HEK293T (cell line): ENCODE data around the gene SNAI1.

ENCODE experiments used
- CTCF ChIA-PET: fragments of 350-600 bp; formaldehyde crosslinking; extraction: SDS; loops from one replicate; lab custom pipeline; 2021; ENCODE audit warnings: antibody characterized with exemption, inconsistent platforms; lab: Yijun Ruan, JAX
- POLR2A ChIA-PET: fragments of 350-600 bp; formaldehyde crosslinking; extraction: SDS; loops from one replicate; lab custom pipeline; 2020; ENCODE audit warnings: antibody characterized with exemption, inconsistent platforms; lab: Yijun Ruan, JAX
- DNase-seq: peaks from one replicate; pipeline ENCODE4 v3.0.0; 2012; ENCODE audit warnings: mixed read lengths; ENCODE audit errors: extremely low spot score
- ARNT ChIP-seq: fragments of 450-650 bp; IDR thresholded peaks from 2 replicates; pipeline ENCODE4 v1.6.1; 2017; ENCODE audit warnings: mild to moderate bottlenecking
- BHLHE40 ChIP-seq: fragments of 450-650 bp; IDR thresholded peaks from 2 replicates; pipeline ENCODE4 v1.6.1; 2016; ENCODE audit warnings: mild to moderate bottlenecking, moderate library complexity, borderline replicate concordance
- CTBP1 ChIP-seq: fragments of 450-650 bp; IDR thresholded peaks from 2 replicates; pipeline ENCODE4 v1.6.1; 2016; ENCODE audit warnings: borderline replicate concordance
- ELF4 ChIP-seq: fragments of 450-650 bp; IDR thresholded peaks from 2 replicates; pipeline ENCODE4 v1.6.1; 2017; ENCODE audit warnings: antibody characterized with exemption
- FOXA1 ChIP-seq: fragments of 450-650 bp; IDR thresholded peaks from 2 replicates; pipeline ENCODE4 v1.6.1; 2016; ENCODE audit warnings: mild to moderate bottlenecking
- FOXK2 ChIP-seq: fragments of 450-650 bp; IDR thresholded peaks from 2 replicates; pipeline ENCODE4 v1.6.1; 2016; ENCODE audit warnings: mild to moderate bottlenecking
- FOXM1 ChIP-seq: fragments of 450-650 bp; IDR thresholded peaks from 2 replicates; pipeline ENCODE4 v1.6.1; 2017; ENCODE audit warnings: mild to moderate bottlenecking, borderline replicate concordance
- HDGF ChIP-seq: fragments of 450-650 bp; IDR thresholded peaks from 2 replicates; pipeline ENCODE4 v1.6.1; 2017; ENCODE audit warnings: antibody characterized with exemption, borderline replicate concordance
- L3MBTL2 ChIP-seq: fragments of 450-650 bp; conservative IDR thresholded peaks from 2 replicates; pipeline ENCODE4 v1.6.1; 2016; ENCODE audit warnings: mild to moderate bottlenecking
- LEF1 ChIP-seq: fragments of 450-650 bp; IDR thresholded peaks from 2 replicates; pipeline ENCODE4 v1.6.1; 2017; ENCODE audit warnings: mild to moderate bottlenecking, borderline replicate concordance
- NFRKB ChIP-seq: fragments of 450-650 bp; IDR thresholded peaks from 2 replicates; pipeline ENCODE4 v1.6.1; 2016; ENCODE audit warnings: mild to moderate bottlenecking, moderate library complexity
- PKNOX1 ChIP-seq: fragments of 450-650 bp; IDR thresholded peaks from 2 replicates; pipeline ENCODE4 v1.6.1; 2016
- SP1 ChIP-seq: fragments of 450-650 bp; IDR thresholded peaks from 2 replicates; pipeline ENCODE4 v1.6.1; 2017
- SUZ12 ChIP-seq: fragments of 450-650 bp; IDR thresholded peaks from 2 replicates; pipeline ENCODE4 v1.6.1; 2016; ENCODE audit warnings: mild to moderate bottlenecking
- TARDBP ChIP-seq: fragments of 450-650 bp; IDR thresholded peaks from 2 replicates; pipeline ENCODE4 v1.6.1; 2016
- ZNF384 ChIP-seq: fragments of 450-650 bp; IDR thresholded peaks from 2 replicates; pipeline ENCODE4 v1.6.1; 2016

Gene SNAI1

GRCh38 chr20:49982346-49983122 is at the start of gene SNAI1:
Gene SNAI1 (plus strand): TSS chr20:49982980. CDS start chr20:49983060, 80 bp downstream.
- ChIA-PET CTCF (interaction anchor here (0.7 to 3.4 kb wide), 5 partner anchors 37 to 103 kb away, joined by 3 to 78 read pairs (median 3); no protein-coding TSS in a partner anchor), POLR2A (interaction anchor here (0.6 to 1.4 kb wide), 3 partner anchors 51 to 89 kb away, joined by 3 to 6 read pairs (median 3); no protein-coding TSS in a partner anchor)
- DNase-seq: peak; percentile 98
- TF ChIP-seq FOXM1 (peak; percentile 48; the same call in 1 of the 2 replicates), L3MBTL2 (peak; percentile 96), SP1 (no peak), ELF4 (peak; percentile 61; the same call in 1 of the 2 replicates)

- POLR2A ChIA-PET: interaction anchor here (0.8 to 1.3 kb wide), 2 partner anchors 9 to 22 kb away, joined by 3 read pairs; no protein-coding TSS in a partner anchor
- DNase-seq: no peak
- TF ChIP-seq L3MBTL2: peak; percentile 55
- no peak for TF ChIP-seq NFRKB
- CTCF ChIA-PET: interaction anchor here (0.6 kb wide), 1 partner anchor 100 kb away, joined by 3 read pairs; no protein-coding TSS in a partner anchor
Measured at GRCh38 chr20:49935746-49936152, 47.0 kb upstream of the SNAI1 start.

DNA sequence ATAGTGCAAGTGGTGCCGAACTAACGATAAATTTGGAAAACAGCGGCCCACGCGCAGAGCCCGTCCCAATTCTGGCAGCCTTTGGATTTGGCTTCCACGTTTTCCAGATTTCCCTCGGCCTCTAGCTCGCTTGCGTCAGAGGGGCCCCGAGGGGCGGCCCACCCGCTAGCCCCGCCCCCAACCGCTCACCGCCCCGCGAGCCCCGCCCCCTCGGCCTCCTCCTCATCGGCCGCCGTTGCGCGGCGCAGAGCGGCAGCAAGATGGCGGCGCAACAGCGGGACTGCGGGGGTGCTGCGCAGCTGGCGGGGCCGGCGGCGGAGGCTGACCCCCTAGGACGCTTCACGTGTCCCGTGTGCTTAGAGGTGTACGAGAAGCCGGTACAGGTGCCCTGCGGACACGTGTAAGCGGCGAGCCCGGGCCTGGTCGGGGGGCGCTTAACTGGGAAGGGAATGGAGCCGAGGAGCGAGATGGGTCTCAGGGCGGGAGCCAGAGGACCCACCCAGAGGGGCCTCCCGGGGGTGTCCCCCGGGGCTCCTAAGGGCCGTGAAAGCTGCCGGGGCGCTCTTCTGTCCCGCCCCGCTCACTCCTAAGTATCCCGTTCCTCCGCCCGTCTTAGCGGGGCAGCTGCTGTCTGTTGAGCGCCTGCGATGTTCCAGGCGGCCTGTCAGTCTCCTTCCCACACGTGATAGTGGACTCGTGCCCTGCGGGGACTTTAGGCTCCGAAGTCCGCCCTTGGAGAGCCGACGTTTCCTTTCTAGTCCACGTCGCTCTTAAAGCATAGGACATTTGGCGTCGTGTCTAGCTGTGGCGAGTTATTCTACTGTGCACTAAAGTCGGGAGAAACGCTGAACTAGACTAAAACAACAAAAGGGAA is 46.4 kb upstream of the SNAI1 start, which contains the start of gene RNF114:
RNF114 (plus strand) TSS at position 245 of the 874 bp plus-strand sequence; CDS start at position 261, 16 bp downstream.
- DNase-seq: peak; percentile 98
- CTCF ChIA-PET: no interaction called here
- POLR2A ChIA-PET: interaction anchor here (0.8 to 1.4 kb wide), 4 partner anchors 9 to 40 kb away, joined by 3 read pairs; no protein-coding TSS in a partner anchor
- TF ChIP-seq SUZ12: no peak
- no peak for TF ChIP-seq LEF1
- peak; percentile 63 for TF ChIP-seq PKNOX1
- no peak for TF ChIP-seq CTBP1

- POLR2A ChIA-PET: interaction anchor here (0.8 to 1.4 kb wide), 4 partner anchors 9 to 176 kb away, joined by 3 to 4 read pairs (median 3); no protein-coding TSS in a partner anchor
- TF ChIP-seq LEF1 (no peak), L3MBTL2 (no peak), FOXA1 (no peak), FOXK2 (no peak), CTBP1 (no peak), BHLHE40 (no peak), SUZ12 (no peak), ELF4 (no peak), HDGF (no peak), PKNOX1 (no peak), NFRKB (no peak), ARNT (no peak), FOXM1 (no peak), ZNF384 (no peak), SP1 (no peak)
- CTCF ChIA-PET: interaction anchor here (0.6 to 1.3 kb wide), 2 partner anchors 134 to 241 kb away, joined by 3 read pairs; no protein-coding TSS in a partner anchor
- peak; percentile 20 for DNase-seq
Measured at GRCh38 chr20:49937027-49937929, 45.5 kb upstream of the SNAI1 start.

- DNase-seq: no peak
- no peak for TF ChIP-seq TARDBP
- no peak for TF ChIP-seq HDGF
- no peak for TF ChIP-seq ZNF384
- TF ChIP-seq NFRKB: no peak
- TF ChIP-seq FOXM1: no peak
- no peak for TF ChIP-seq ELF4
- TF ChIP-seq ARNT: no peak
- no peak for TF ChIP-seq CTBP1
- TF ChIP-seq FOXA1: no peak
- TF ChIP-seq LEF1: no peak
- no peak for TF ChIP-seq SP1
- no peak for TF ChIP-seq BHLHE40
- TF ChIP-seq SUZ12: no peak
- CTCF ChIA-PET: interaction anchor here (0.7 to 1.3 kb wide), 3 partner anchors 133 to 147 kb away, joined by 3 read pairs; no protein-coding TSS in a partner anchor
- POLR2A ChIA-PET: interaction anchor here (1.0 to 1.1 kb wide), 2 partner anchors 25 to 175 kb away, joined by 3 to 4 read pairs; no protein-coding TSS in a partner anchor
Measured at GRCh38 chr20:49938173-49939163, 44.3 kb upstream of the SNAI1 start.
